GM19193 (cell line): ENCODE measurements around the gene CTU2.

Source experiments
- POLR2A ChIP-seq: IDR thresholded peaks from 4 replicates; pipeline ENCODE4 v1.6.1; 2011; ENCODE audit not compliant: insufficient read depth, insufficient read length; ENCODE audit errors: extremely low read depth

The CTU2 gene

GRCh38 chr16:88733630-88734360 is 27.5 kb downstream of the CTU2 start:
- no peak for TF ChIP-seq POLR2A

GRCh38 chr16:88734361-88734728 is 28.0 kb downstream of the CTU2 start:
- no peak for TF ChIP-seq POLR2A

DNA sequence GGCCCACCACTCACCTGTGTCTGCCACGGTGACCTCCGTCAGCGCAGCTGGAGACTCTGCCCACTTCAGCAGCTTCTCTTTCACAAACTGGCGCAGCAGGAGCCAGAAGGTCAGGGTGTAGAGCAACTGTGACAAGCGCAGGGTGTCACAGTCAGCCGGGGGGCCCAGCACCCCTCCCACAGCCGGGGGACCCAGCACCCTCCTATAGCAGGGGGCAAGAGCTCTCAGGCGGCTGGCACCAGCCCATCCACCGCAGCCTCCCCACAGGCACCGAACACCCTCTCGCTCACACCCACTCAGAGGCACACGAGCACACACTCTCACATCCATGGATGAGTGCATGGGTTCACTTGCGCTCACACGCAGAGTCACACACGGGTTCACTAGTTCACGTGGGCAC is 28.8 kb downstream of the CTU2 start:
- no peak for TF ChIP-seq POLR2A

GRCh38 chr16:88735616-88736015 is 29.3 kb downstream of the CTU2 start:
- TF ChIP-seq POLR2A, result no peak

- no peak for TF ChIP-seq POLR2A
Observed at GRCh38 chr16:88736088-88736487, 29.8 kb downstream of the CTU2 start.

- no peak for TF ChIP-seq POLR2A
Observed at GRCh38 chr16:88736496-88736895, 30.2 kb downstream of the CTU2 start.

- no peak for TF ChIP-seq POLR2A
Observed at GRCh38 chr16:88737298-88738150, 31.2 kb downstream of the CTU2 start.

DNA sequence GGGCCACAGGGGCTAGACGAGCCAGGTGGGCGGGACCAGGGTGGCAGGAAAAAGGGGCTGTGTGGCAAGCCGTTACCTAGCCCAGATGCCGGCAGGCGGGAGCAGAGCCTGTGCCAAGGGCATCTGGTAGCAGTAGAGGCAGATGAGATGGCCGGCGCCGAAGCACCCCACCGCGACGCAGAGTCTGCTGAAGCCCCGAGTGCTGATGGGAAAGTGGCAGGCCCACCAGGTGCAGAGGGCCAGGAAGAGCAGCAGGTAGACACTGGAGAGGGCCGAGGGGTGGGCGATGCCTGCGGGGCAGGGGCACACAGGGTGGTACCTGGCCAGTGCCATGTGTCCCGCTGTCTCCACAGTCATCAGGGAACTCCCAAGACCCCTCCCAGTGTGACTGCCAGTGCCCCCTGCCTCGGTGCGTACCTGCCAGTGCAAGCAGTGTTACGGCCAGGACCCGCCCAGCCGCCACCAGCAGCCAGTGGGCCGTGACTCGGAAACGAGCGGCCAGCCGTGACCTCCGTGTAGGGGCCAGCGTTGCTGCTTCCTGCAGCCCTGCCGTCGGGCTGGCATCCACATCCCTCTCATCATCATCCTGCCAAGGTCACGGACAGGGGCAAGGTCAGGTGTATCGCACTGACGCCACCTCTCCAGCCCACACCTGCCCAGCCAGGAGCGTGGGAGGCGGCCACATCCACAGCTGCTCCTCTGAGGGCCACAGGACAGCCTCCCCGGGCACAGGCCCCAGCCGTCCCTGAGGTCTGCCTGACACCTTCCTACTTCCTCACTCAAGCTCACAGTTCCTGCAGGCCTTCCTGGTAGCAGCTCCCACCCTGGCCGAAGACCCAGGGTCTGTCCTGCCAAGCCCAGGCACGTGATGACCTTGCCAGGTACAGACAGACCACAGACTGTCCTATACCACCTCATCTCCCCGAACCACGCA is 32.1 kb downstream of the CTU2 start:
- TF ChIP-seq POLR2A, result no peak

GRCh38 chr16:88739139-88739976 is 33.1 kb downstream of the CTU2 start:
- no peak for TF ChIP-seq POLR2A

DNA sequence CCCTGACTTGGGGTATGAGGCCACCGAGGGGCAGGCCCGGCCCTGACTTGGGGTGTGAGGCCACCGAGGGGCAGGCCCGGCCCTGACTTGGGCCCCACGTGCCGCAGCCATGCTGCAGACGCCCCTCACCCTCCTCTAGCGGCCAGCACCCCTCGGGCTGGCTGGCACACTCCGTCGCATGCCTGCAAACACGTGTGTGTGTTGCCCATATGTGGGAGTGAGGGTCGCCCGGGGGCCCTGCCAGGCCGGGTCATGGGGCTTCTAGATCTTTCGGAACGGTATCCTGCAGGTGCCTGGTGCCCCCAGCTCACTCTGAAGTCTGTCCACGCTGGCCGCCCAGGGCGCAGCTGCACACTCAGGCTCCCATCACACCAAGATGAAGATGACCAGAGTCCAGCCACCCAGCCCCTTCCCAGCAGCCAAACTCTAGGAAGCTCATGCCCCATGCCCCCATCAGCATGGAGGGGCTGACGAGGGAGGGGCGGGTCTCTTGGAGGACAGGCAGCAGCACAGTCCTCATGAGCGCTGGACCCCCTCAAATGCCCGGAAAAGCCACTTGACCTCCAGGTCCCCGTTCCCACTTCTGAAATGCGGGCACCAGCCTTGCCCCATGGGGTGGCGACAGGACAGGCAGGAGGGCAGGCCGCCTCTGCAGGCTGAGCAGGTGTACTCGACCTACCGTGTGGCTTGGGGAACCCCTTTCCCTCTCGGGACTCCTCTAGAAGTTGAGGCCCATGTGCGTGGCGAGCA is 33.8 kb downstream of the CTU2 start:
- TF ChIP-seq POLR2A, result no peak

- no peak for TF ChIP-seq POLR2A
Observed at GRCh38 chr16:88740727-88741055, 34.4 kb downstream of the CTU2 start.

DNA sequence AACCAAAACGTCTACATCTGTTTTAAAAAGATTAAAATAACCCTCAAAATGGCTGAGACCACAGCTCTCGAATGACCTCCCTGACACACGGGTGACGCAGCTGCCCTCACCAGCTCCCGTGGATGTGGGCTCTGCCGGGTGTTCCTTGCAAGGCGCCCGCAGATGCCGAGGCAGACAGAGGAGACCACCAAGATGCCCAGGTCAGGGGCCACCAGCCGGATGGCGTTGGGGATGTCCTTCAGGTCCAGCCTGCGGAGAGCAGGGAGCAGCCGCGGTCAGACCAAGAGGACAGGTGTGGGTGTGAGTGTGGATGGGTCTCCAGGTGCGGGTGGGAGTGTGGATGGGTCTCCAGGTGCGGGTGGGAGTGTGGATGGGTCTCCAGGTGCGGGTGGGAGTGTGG is 35.1 kb downstream of the CTU2 start:
- no peak for TF ChIP-seq POLR2A

- TF ChIP-seq POLR2A, result no peak
Observed at GRCh38 chr16:88742896-88743605, 36.7 kb downstream of the CTU2 start.
